SK-N-SH (cell line): Measurements from ENCODE around the gene DHRS13. TPM values are rescaled to one million over a fixed set of nuclear protein-coding genes. Genes with fewer than 3 reads are reported as not detected.

ENCODE experiments used
- CTCF ChIA-PET: fragments of 300-600, 350-600 bp; formaldehyde crosslinking; extraction: SDS; loops from one replicate; lab custom pipeline; 2021; lab: Yijun Ruan, JAX
- POLR2A ChIA-PET: fragments of 350-600 bp; sonication (Branson Sonifier 250); formaldehyde crosslinking; extraction: SDS; loops from one replicate; lab custom pipeline; 2020; ENCODE audit warnings: antibody characterized with exemption, inconsistent platforms; lab: Yijun Ruan, JAX
- DNase-seq: peaks from one replicate; pipeline ENCODE4 v3.0.0; 2012
- H2AFZ ChIP-seq: fragments of 200-600 bp; sonication (generic); 2 replicates; pipeline ENCODE4 v1.8.1; 2016; ENCODE audit warnings: antibody characterized with exemption, mild to moderate bottlenecking, low read depth
- H3F3A ChIP-seq: fragments of 200-600 bp; sonication (generic); replicated peaks from 2 replicates; pipeline ENCODE3; 2016; ENCODE audit warnings: antibody characterized with exemption, mild to moderate bottlenecking; ENCODE audit not compliant: insufficient read depth
- H3K27ac ChIP-seq, 2 experiments: fragments of 200-500 bp in 1 of 2; fragments of 200-600 bp in 1 of 2; sonication (Bioruptor generic) in 1 of 2; sonication (generic), shearing (Covaris generic) in 1 of 2; 2 replicates each; pipeline versions ENCODE4 v1.5.1 to v1.6.1; 2014 to 2016; ENCODE audit warnings: low read depth in 2 of 2, inconsistent platforms in 1 of 2, low read length in 1 of 2, mild to moderate bottlenecking in 1 of 2, mixed read lengths in 1 of 2
- H3K27me3 ChIP-seq: fragments of 200-600 bp; sonication (generic), shearing (Covaris generic); 2 replicates; pipeline ENCODE4 v1.6.1; 2016; ENCODE audit warnings: mixed run types; ENCODE audit not compliant: insufficient read depth
- H3K36me3 ChIP-seq, 2 experiments: fragments of 200-500 bp in 1 of 2; fragments of 200-600 bp in 1 of 2; sonication (Bioruptor generic) in 1 of 2; sonication (generic) in 1 of 2; replicated peaks in 1 of 2; 2 replicates each; pipeline versions ENCODE3 to v1.5.1; 2014 to 2016; ENCODE audit warnings: low read length in 1 of 2, mild to moderate bottlenecking in 1 of 2; ENCODE audit not compliant: insufficient read depth in 2 of 2, control insufficient read depth in 1 of 2
- H3K4me1 ChIP-seq, 2 experiments: fragments of 200-500 bp in 1 of 2; fragments of 200-600 bp in 1 of 2; sonication (Bioruptor generic) in 1 of 2; sonication (generic), shearing (Covaris generic) in 1 of 2; 2 replicates each; pipeline versions ENCODE4 v1.5.1 to v1.6.1; 2014 to 2016; ENCODE audit warnings: low read depth in 1 of 2, low read length in 1 of 2, mixed run types in 1 of 2; ENCODE audit not compliant: insufficient read depth in 2 of 2, control insufficient read depth in 1 of 2
- H3K4me2 ChIP-seq: fragments of 200-600 bp; sonication (generic), shearing (Covaris generic); 2 replicates; pipeline ENCODE4 v1.6.1; 2017; ENCODE audit warnings: mixed run types
- H3K4me3 ChIP-seq, 2 experiments: fragments of 200-500 bp in 1 of 2; fragments of 200-600 bp in 1 of 2; sonication (Bioruptor generic) in 1 of 2; sonication (generic), shearing (Covaris generic) in 1 of 2; 2 replicates each; pipeline versions ENCODE4 v1.5.1 to v1.8.1; 2014 to 2016; ENCODE audit warnings: low read depth in 2 of 2, inconsistent platforms in 1 of 2, low read length in 1 of 2, mild to moderate bottlenecking in 1 of 2, mixed read lengths in 1 of 2, moderate library complexity in 1 of 2
- H3K79me2 ChIP-seq: fragments of 200-600 bp; sonication (generic); 2 replicates; pipeline ENCODE4 v1.8.1; 2017; ENCODE audit warnings: mild to moderate bottlenecking; ENCODE audit not compliant: insufficient read depth
- H3K9ac ChIP-seq: fragments of 200-600 bp; sonication (generic); 2 replicates; pipeline ENCODE4 v1.6.1; 2017; ENCODE audit warnings: mixed run types
- H3K9me2 ChIP-seq: fragments of 200-600 bp; sonication (generic); 2 replicates; pipeline ENCODE4 v1.6.1; 2017; ENCODE audit warnings: mixed run types
- H3K9me3 ChIP-seq: fragments of 200-600 bp; sonication (generic); 2 replicates; pipeline ENCODE4 v1.6.1; 2017; ENCODE audit warnings: mixed run types, mild to moderate bottlenecking, moderate library complexity
- H4K20me1 ChIP-seq: fragments of 200-600 bp; sonication (generic); 2 replicates; pipeline ENCODE4 v1.6.1; 2017; ENCODE audit warnings: mild to moderate bottlenecking, mixed run types; ENCODE audit not compliant: insufficient read depth
- ELF1 ChIP-seq: IDR thresholded peaks from 2 replicates; pipeline ENCODE4 v1.4.0; 2012
- EZH2phosphoT487 ChIP-seq: fragments of 200-600 bp; sonication (generic); IDR thresholded peaks from 2 replicates; pipeline ENCODE4 v1.6.1; 2017; ENCODE audit warnings: low read depth, mixed run types, mild to moderate bottlenecking, antibody characterized with exemption, moderate library complexity, borderline replicate concordance
- FOSL2 ChIP-seq: IDR thresholded peaks from 2 replicates; pipeline ENCODE4 v1.4.0; 2012; ENCODE audit warnings: low read depth, mild to moderate bottlenecking, moderate library complexity, borderline replicate concordance
- FOXJ3 ChIP-seq: sonication (generic); formaldehyde crosslinking; IDR thresholded peaks from 2 replicates; pipeline ENCODE4 v1.5.1; 2020; ENCODE audit warnings: mild to moderate bottlenecking, missing genetic modification reagents
- GABPA ChIP-seq: IDR thresholded peaks from 2 replicates; pipeline ENCODE4 v1.4.0; 2012; ENCODE audit warnings: low read depth, mild to moderate bottlenecking
- GATA2 ChIP-seq: sonication (generic); formaldehyde crosslinking; IDR thresholded peaks from 2 replicates; pipeline ENCODE4 v1.5.0; 2020; ENCODE audit warnings: mild to moderate bottlenecking, missing genetic modification reagents
- IRF3 ChIP-seq: fragments of 150-350 bp; IDR thresholded peaks from 2 replicates; pipeline ENCODE4 v1.6.1; 2016; ENCODE audit warnings: mild to moderate bottlenecking, low read depth, low read length
- JUND ChIP-seq: IDR thresholded peaks from 2 replicates; pipeline ENCODE4 v1.4.0; 2012
- MXI1 ChIP-seq: IDR thresholded peaks from 2 replicates; pipeline ENCODE4 v1.6.1; 2012; ENCODE audit warnings: mild to moderate bottlenecking, low read depth, low read length, improper control_type of control experiment
- NFIC ChIP-seq: IDR thresholded peaks from 2 replicates; pipeline ENCODE4 v1.4.0; 2012; ENCODE audit warnings: borderline replicate concordance
- RAD21 ChIP-seq: IDR thresholded peaks from 2 replicates; pipeline ENCODE4 v1.6.1; 2012; ENCODE audit warnings: mild to moderate bottlenecking, low read length
- RCOR1 ChIP-seq: fragments of 150-350 bp; IDR thresholded peaks from 2 replicates; pipeline ENCODE4 v1.6.1; 2017; ENCODE audit warnings: antibody characterized with exemption, low read length
- RFX5 ChIP-seq: IDR thresholded peaks from 2 replicates; pipeline ENCODE4 v1.6.1; 2012; ENCODE audit warnings: mild to moderate bottlenecking, improper control_type of control experiment, low read length
- RXRA ChIP-seq: IDR thresholded peaks from 2 replicates; pipeline ENCODE4 v1.4.0; 2012; ENCODE audit warnings: low read depth, mild to moderate bottlenecking, borderline replicate concordance
- SIN3A ChIP-seq: IDR thresholded peaks from 2 replicates; pipeline ENCODE4 v1.6.1; 2012; ENCODE audit warnings: low read depth, mild to moderate bottlenecking, low read length, moderate library complexity, borderline replicate concordance
- SMC3 ChIP-seq: IDR thresholded peaks from 2 replicates; pipeline ENCODE4 v1.6.1; 2012; ENCODE audit warnings: low read depth, low read length, improper control_type of control experiment
- TCF12 ChIP-seq: IDR thresholded peaks from 2 replicates; pipeline ENCODE4 v1.4.0; 2012
- TEAD4 ChIP-seq: IDR thresholded peaks from 2 replicates; pipeline ENCODE4 v1.4.0; 2012; ENCODE audit warnings: mild to moderate bottlenecking, borderline replicate concordance; ENCODE audit not compliant: insufficient read depth
- USF2 ChIP-seq: fragments of 150-350 bp; IDR thresholded peaks from 2 replicates; pipeline ENCODE4 v1.6.1; 2017; ENCODE audit warnings: antibody characterized with exemption, low read length, low read depth, borderline replicate concordance
- WGBS: methylation state at CpG from one replicate; pipeline ENCODE4 v1.1.6; 2017; ENCODE audit warnings: low lambda C conversion rate; 5-methylcytosine and 5-hydroxymethylcytosine counted together
- polyA plus RNA-seq, 3 experiments: library from polyadenylated mRNA; depleted of rRNA; stranded (reverse); fragments of >200 nt; gene quantifications; 2 replicates each; pipeline ENCODE4 v1.2.3, GENCODE V29; 2012
- TF ChIP-seq, protein P1 (sequence below): IDR thresholded peaks from 2 replicates; pipeline ENCODE4 v1.4.0; 2012; ENCODE audit warnings: low read depth
- TF ChIP-seq, protein P2 (sequence below): IDR thresholded peaks from 2 replicates; pipeline ENCODE4 v1.4.0; 2012; ENCODE audit warnings: low read depth, borderline replicate concordance
- TF ChIP-seq, protein P3 (sequence below): IDR thresholded peaks from 2 replicates; pipeline ENCODE4 v1.4.0; 2012; ENCODE audit warnings: low read depth, borderline replicate concordance

Gene DHRS13
- polyA plus RNA-seq, 1 of the 3 experiments (the other 2 are of a cell fraction) = 7.4 TPM

- 85% methylated on average over 2 of the region's 2 CpGs for WGBS
- H3K9me3 ChIP-seq = no peaks in the 10 kb centered on the region
- peaks cover 34% of the 10 kb centered on the region for H3F3A ChIP-seq
- no peaks in the 10 kb centered on the region for H3K27me3 ChIP-seq
- TF ChIP-seq TCF12 (no peak), SMC3 (no peak), MXI1 (no peak), ELF1 (no peak), FOXJ3 (CRISPR knock-in tag) (no peak), JUND (no peak), RAD21 (no peak), RFX5 (no peak), RXRA (no peak), NFIC (no peak), USF2 (no peak)
- TF ChIP-seq, protein P1, sequence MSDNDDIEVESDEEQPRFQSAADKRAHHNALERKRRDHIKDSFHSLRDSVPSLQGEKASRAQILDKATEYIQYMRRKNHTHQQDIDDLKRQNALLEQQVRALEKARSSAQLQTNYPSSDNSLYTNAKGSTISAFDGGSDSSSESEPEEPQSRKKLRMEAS = no peak
- ChIA-PET POLR2A (no interaction called here), CTCF (interaction anchor here (0.9 to 2.3 kb wide), 7 partner anchors 9 to 173 kb away, joined by 3 to 12 read pairs (median 3); partner anchors contain the start of gene PHF12)
- H2AFZ ChIP-seq = no peak overlapping the region
- peaks cover 24 to 29% of the 10 kb centered on the region in 2 experiments for H3K36me3 ChIP-seq
- no peak for DNase-seq
- H3K27ac ChIP-seq = no peak overlapping the region
- no peak overlapping the region for H3K4me3 ChIP-seq
- H3K4me1 ChIP-seq = peaks cover 4 to 29% of the 10 kb centered on the region in 2 experiments; a peak in 3 of 4 replicates
- H3K9ac ChIP-seq = no peak overlapping the region
- H3K9me2 ChIP-seq = no peaks in the 10 kb centered on the region
- peaks cover 61% of the 10 kb centered on the region for H4K20me1 ChIP-seq
- no peak overlapping the region for H3K4me2 ChIP-seq
- H3K79me2 ChIP-seq = peaks cover 96% of the 10 kb centered on the region
These were observed 40.0 kb upstream of the DHRS13 start for GRCh38 chr17:28942925-28943324.

GRCh38 chr17:28941251-28941650, 38.4 kb upstream of the DHRS13 start:
- Histone ChIP-seq H3K9ac (no peak overlapping the region), H3K4me1 (peaks cover 0 to 25% of the 10 kb centered on the region in 2 experiments; a peak in 2 of 4 replicates), H3K27ac (no peak overlapping the region), H3K36me3 (peaks cover 24 to 31% of the 10 kb centered on the region in 2 experiments), H3K9me2 (no peaks in the 10 kb centered on the region), H3K27me3 (no peaks in the 10 kb centered on the region), H3K9me3 (no peaks in the 10 kb centered on the region), H2AFZ (no peak overlapping the region), H3F3A (peaks cover 23% of the 10 kb centered on the region), H3K4me2 (no peak overlapping the region), H3K4me3 (no peak overlapping the region), H3K79me2 (peaks cover 97% of the 10 kb centered on the region), H4K20me1 (peaks cover 76% of the 10 kb centered on the region)
- CTCF ChIA-PET = interaction anchor here (0.9 to 2.1 kb wide), 3 partner anchors 12 to 176 kb away, joined by 3 to 8 read pairs (median 6); no protein-coding TSS in a partner anchor
- DNase-seq = no peak
- 97% methylated on average over 1 of the region's 1 CpG for WGBS
- POLR2A ChIA-PET = no interaction called here
- TF ChIP-seq, protein P2, sequence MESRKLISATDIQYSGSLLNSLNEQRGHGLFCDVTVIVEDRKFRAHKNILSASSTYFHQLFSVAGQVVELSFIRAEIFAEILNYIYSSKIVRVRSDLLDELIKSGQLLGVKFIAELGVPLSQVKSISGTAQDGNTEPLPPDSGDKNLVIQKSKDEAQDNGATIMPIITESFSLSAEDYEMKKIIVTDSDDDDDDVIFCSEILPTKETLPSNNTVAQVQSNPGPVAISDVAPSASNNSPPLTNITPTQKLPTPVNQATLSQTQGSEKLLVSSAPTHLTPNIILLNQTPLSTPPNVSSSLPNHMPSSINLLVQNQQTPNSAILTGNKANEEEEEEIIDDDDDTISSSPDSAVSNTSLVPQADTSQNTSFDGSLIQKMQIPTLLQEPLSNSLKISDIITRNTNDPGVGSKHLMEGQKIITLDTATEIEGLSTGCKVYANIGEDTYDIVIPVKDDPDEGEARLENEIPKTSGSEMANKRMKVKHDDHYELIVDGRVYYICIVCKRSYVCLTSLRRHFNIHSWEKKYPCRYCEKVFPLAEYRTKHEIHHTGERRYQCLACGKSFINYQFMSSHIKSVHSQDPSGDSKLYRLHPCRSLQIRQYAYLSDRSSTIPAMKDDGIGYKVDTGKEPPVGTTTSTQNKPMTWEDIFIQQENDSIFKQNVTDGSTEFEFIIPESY = no peak
- TF ChIP-seq GABPA (no peak), IRF3 (no peak), RCOR1 (no peak), GATA2 (CRISPR knock-in tag) (no peak), TEAD4 (no peak), SIN3A (no peak), MXI1 (no peak), EZH2phosphoT487 (no peak), FOSL2 (no peak), RFX5 (no peak), FOXJ3 (CRISPR knock-in tag) (no peak), USF2 (no peak)
- TF ChIP-seq, protein P3, sequence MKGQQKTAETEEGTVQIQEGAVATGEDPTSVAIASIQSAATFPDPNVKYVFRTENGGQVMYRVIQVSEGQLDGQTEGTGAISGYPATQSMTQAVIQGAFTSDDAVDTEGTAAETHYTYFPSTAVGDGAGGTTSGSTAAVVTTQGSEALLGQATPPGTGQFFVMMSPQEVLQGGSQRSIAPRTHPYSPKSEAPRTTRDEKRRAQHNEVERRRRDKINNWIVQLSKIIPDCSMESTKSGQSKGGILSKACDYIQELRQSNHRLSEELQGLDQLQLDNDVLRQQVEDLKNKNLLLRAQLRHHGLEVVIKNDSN = no peak
